NT2/D1 (cell line): ENCODE measurements around the gene FARS2.

ENCODE experiments used
- YY1 ChIP-seq: IDR thresholded peaks from 2 replicates; pipeline ENCODE4 v1.6.1; 2011; ENCODE audit not compliant: insufficient read length, insufficient read depth
- ZNF274 ChIP-seq: IDR thresholded peaks from 2 replicates; pipeline ENCODE4 v1.6.1; 2011; ENCODE audit warnings: mild to moderate bottlenecking, low read depth, low read length

DNA sequence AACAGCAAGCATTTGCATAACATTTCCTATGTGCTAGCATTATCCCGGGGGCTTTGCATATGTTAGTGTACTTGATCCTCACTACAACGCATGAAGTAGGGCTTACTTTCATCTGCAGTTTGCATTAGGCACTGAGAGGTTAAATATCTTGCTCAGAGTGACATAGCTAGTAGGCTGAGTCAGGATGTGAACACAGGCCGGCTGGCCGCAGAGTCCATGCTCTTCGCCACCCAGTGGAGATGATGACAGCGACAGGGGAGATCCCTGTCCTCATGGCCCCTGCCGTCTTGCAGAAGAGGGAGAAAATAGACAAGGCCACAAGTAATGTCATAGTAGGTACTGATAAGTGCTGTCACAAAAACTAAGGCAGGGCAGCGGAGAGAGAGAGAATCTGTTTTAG lies 47.5 kb upstream of the FARS2 start:
- TF ChIP-seq ZNF274 (no peak), YY1 (no peak)
